GM18870 (cell line): ENCODE data around the gene OSBPL5.

Source experiments
- ATAC-seq: cut with Tn5 transposase; IDR thresholded peaks from one replicate; pipeline ENCODE4 v1.9.1; 2021; ENCODE audit warnings: moderate library complexity; ENCODE audit not compliant: unreplicated experiment

The OSBPL5 gene

GRCh38 chr11:3135481-3136440 is 29.3 kb downstream of the OSBPL5 start:
- ATAC-seq = no peak

- ATAC-seq = no peak
Measured at GRCh38 chr11:3134651-3135480, 30.2 kb downstream of the OSBPL5 start.

GRCh38 chr11:3134218-3134621 is 30.9 kb downstream of the OSBPL5 start:
- ATAC-seq = no peak

GRCh38 chr11:3133261-3134217 is 31.6 kb downstream of the OSBPL5 start:
- ATAC-seq = no peak

GRCh38 chr11:3132831-3133260 is 32.3 kb downstream of the OSBPL5 start:
- no peak for ATAC-seq

- ATAC-seq = no peak
Measured at GRCh38 chr11:3132271-3132781, 32.8 kb downstream of the OSBPL5 start.

GRCh38 chr11:3131330-3131941 is 33.7 kb downstream of the OSBPL5 start:
- no peak for ATAC-seq

- ATAC-seq = no peak
Measured at GRCh38 chr11:3130269-3131071, 34.6 kb downstream of the OSBPL5 start.

GRCh38 chr11:3129591-3130268 is 35.4 kb downstream of the OSBPL5 start:
- ATAC-seq = no peak

GRCh38 chr11:3129181-3129590 is 35.9 kb downstream of the OSBPL5 start:
- ATAC-seq = no peak

GRCh38 chr11:3128356-3129180 is 36.5 kb downstream of the OSBPL5 start:
- no peak for ATAC-seq

GRCh38 chr11:3127706-3128355 is 37.3 kb downstream of the OSBPL5 start:
- ATAC-seq = no peak

- no peak for ATAC-seq
Measured at GRCh38 chr11:3126901-3127691, 38.0 kb downstream of the OSBPL5 start.

GRCh38 chr11:3126207-3126865 is 38.8 kb downstream of the OSBPL5 start:
- ATAC-seq = no peak

- no peak for ATAC-seq
Measured at GRCh38 chr11:3124821-3125220, 40.3 kb downstream of the OSBPL5 start.
